Body of pancreas (tissue), 4 donors: ENCODE data around the gene LYPD4. TPM values are rescaled to one million over a fixed set of nuclear protein-coding genes. Genes with fewer than 3 reads are reported as not detected.
A peak's percentile ranks its signal among the peaks of the same experiment; 100 is the strongest.

ENCODE experiments used
- ATAC-seq: fragments of 150-250 bp; one replicate; pipeline ENCODE4 v1.9.1; 2016
- DNase-seq, 4 donors: peaks; one replicate each; pipeline ENCODE4 v3.0.0-alpha.2; 2019
- H3K27ac ChIP-seq, 4 donors: fragments of 200-600 bp; sonication (generic); 1 replicate in 3 of 4; 2 replicates in 1 of 4; pipeline versions ENCODE4 v1.5.1 to v1.6.1; 2016 to 2019; ENCODE audit warnings: mild to moderate bottlenecking in 1 of 4, mixed read lengths in 1 of 4, moderate library complexity in 1 of 4
- H3K27me3 ChIP-seq, 2 donors: fragments of 200-600 bp; sonication (generic); one replicate each; pipeline ENCODE4 v1.6.0; 2016; ENCODE audit warnings: mild to moderate bottlenecking in 1 of 2
- H3K36me3 ChIP-seq, 2 donors: fragments of 200-600 bp; sonication (generic); replicated peaks in 1 of 2; 2 replicates each; pipeline ENCODE4 v1.5.1; 2016; ENCODE audit warnings: low read depth in 2 of 2; ENCODE audit not compliant: insufficient read depth in 1 of 2
- H3K4me1 ChIP-seq: fragments of 200-600 bp; sonication (generic); one replicate; pipeline ENCODE4 v1.6.0; 2016
- H3K4me3 ChIP-seq, 2 donors: fragments of 200-600 bp; sonication (generic); 1 replicate in 1 of 2; 2 replicates in 1 of 2; pipeline ENCODE4 v1.5.1; 2016 to 2019
- H3K9me3 ChIP-seq, 3 donors: fragments of 200-600 bp; sonication (generic); 1 replicate in 2 of 3; 2 replicates in 1 of 3; pipeline ENCODE4 v1.5.1; 2016
- CTCF ChIP-seq, 7 experiments: fragments of 450-650 bp in 4 of 7; fragments of 200-600 bp in 3 of 7; sonication (generic) in 3 of 7; IDR thresholded peaks; one replicate each; pipeline ENCODE4 v1.5.1; 2016 to 2019; ENCODE audit warnings: antibody characterized with exemption in 7 of 7
- POLR2A ChIP-seq, 3 donors: fragments of 450-650 bp; IDR thresholded peaks; one replicate each; pipeline ENCODE4 v1.6.1; 2016; ENCODE audit warnings: antibody characterized with exemption in 3 of 3, mild to moderate bottlenecking in 2 of 3
- WGBS, 2 donors: methylation state at CpG; one replicate each; pipeline ENCODE4 v1.1.5; 2017; 5-methylcytosine and 5-hydroxymethylcytosine counted together
- intact Hi-C: fragments of 100-400 bp; cut with DNase I; formaldehyde crosslinking; loops from one replicate; pipeline ENCODE4 v1.15.1; 2023
- total RNA-seq, 2 donors: library from RNA; depleted of rRNA; stranded (reverse); fragments of >200 nt; gene quantifications; one replicate each; pipeline ENCODE4 v1.1.0, GENCODE V29; 2016

LYPD4 gene
- total RNA-seq, 2 donors from 2014 or later = not detected

GRCh38 chr19:41883821-41884733 lies 39.6 kb upstream of the LYPD4 start:
- Histone ChIP-seq H3K4me3 (peak overlapping the region; percentile 60 to 93), H3K27me3 (no peaks in the 10 kb centered on the region), H3K9me3 (no peaks in the 10 kb centered on the region), H3K27ac (peak overlapping the region; percentile 69 to 83 (median 78)), H3K36me3 (no peaks in the 10 kb centered on the region), H3K4me1 (peaks cover 36% of the 10 kb centered on the region)
- intact Hi-C loops = no loop called here
- ATAC-seq = peak; percentile 96
- peak; percentile 57 to 84 (median 78) for TF ChIP-seq POLR2A (IDR thresholded peaks at IDR 0.05)
- peak in 4 of 7 experiments; percentile 12 to 47 (median 38) for TF ChIP-seq CTCF (IDR thresholded peaks at IDR 0.05)
- 0 to 1% methylated on average over 22 to 66 of the region's 66 CpGs for WGBS, 2 donors
- peak; percentile 94 to 96 (median 96) for DNase-seq

- no peaks in the 10 kb centered on the region for H3K9me3 ChIP-seq
- no peak for ATAC-seq
- no peak for DNase-seq
- no peaks in the 10 kb centered on the region for H3K36me3 ChIP-seq
- TF ChIP-seq CTCF (IDR thresholded peaks at IDR 0.05) (no peak), POLR2A (IDR thresholded peaks at IDR 0.05) (no peak)
- intact Hi-C loops = no loop called here
- H3K27me3 ChIP-seq = no peaks in the 10 kb centered on the region
- H3K27ac ChIP-seq = peak overlapping the region; percentile 69 to 83 (median 78)
- H3K4me3 ChIP-seq = peak overlapping the region; percentile 60 to 93
- 1 to 5% methylated on average over 7 to 23 of the region's 23 CpGs for WGBS, 2 donors
- H3K4me1 ChIP-seq = peaks cover 36% of the 10 kb centered on the region
These were observed 39.0 kb upstream of the LYPD4 start for GRCh38 chr19:41883463-41883820.

GRCh38 chr19:41882568-41883462 lies 38.3 kb upstream of the LYPD4 start, which contains the start of gene ARHGEF1:
Gene ARHGEF1, plus strand, starts transcription at chr19:41883184. Its CDS starts 4,899 bp downstream, at chr19:41888083.
- H3K4me1 ChIP-seq = peaks cover 31% of the 10 kb centered on the region

GRCh38 chr19:41880329-41880708 lies 35.8 kb upstream of the LYPD4 start:
- no peak for TF ChIP-seq POLR2A (IDR thresholded peaks at IDR 0.05)
- TF ChIP-seq CTCF (IDR thresholded peaks at IDR 0.05) = no peak
- H3K36me3 ChIP-seq = no peaks in the 10 kb centered on the region

More at GRCh38 chr19:41882568-41883462, 38.3 kb upstream of the LYPD4 start, which contains the start of gene ARHGEF1:
- no peaks in the 10 kb centered on the region for H3K36me3 ChIP-seq
- ATAC-seq = peak; percentile 33
- H3K9me3 ChIP-seq = no peaks in the 10 kb centered on the region
- H3K27ac ChIP-seq = peak within 1 kb of the TSS; percentile 69 to 83 (median 78)
- TF ChIP-seq CTCF (IDR thresholded peaks at IDR 0.05) (no peak), POLR2A (IDR thresholded peaks at IDR 0.05) (peak in 2 of 3 donors; percentile 43 to 52)
- WGBS, 2 donors = 6 to 17% methylated on average over 25 to 48 of the region's 80 CpGs
- peak; percentile 55 to 57 (median 56) for DNase-seq
- H3K27me3 ChIP-seq = no peaks in the 10 kb centered on the region
- peak within 1 kb of the TSS; percentile 60 to 93 for H3K4me3 ChIP-seq
- intact Hi-C loops = no loop called here

More at GRCh38 chr19:41880329-41880708, 35.8 kb upstream of the LYPD4 start:
- Histone ChIP-seq H3K27me3 (no peaks in the 10 kb centered on the region), H3K27ac (no peak overlapping the region), H3K9me3 (no peaks in the 10 kb centered on the region), H3K4me1 (peaks cover 7% of the 10 kb centered on the region), H3K4me3 (no peak overlapping the region)
- WGBS, 2 donors = 44 to 62% methylated on average over 5 of the region's 5 CpGs
- ATAC-seq (no peak), DNase-seq (no peak)
- intact Hi-C loops = no loop called here
